ENCODE data around the gene SRCIN1. TPM values are rescaled to one million over a fixed set of nuclear protein-coding genes. Genes with fewer than 3 reads are reported as not detected.

Gene SRCIN1
- total and polyA plus RNA-seq, 3 experiments from 2014 or later, result 0.04 to 0.50 TPM; not detected in 1

- no peak overlapping the region for H3K4me3 ChIP-seq (ENCODE audit: low read length)
- no peaks in the 10 kb centered on the region for H3K36me3 ChIP-seq (ENCODE audit: insufficient read depth, low read length)
- H3K27ac ChIP-seq (ENCODE audit: low read depth, low read length), result no peak overlapping the region
- Mint-ChIP-seq H3K36me3 (no peaks in the 10 kb centered on the region), H3K4me3 (no peak overlapping the region), H3K27me3 (peaks cover 53 to 81% of the 10 kb centered on the region in 2 donors), H3K27ac (no peak overlapping the region), H3K9me3 (no peaks in the 10 kb centered on the region), H3K4me1 (peaks cover 18 to 22% (median 21%) of the 10 kb centered on the region in 3 donors)
- peaks cover 44% of the 10 kb centered on the region for H3K27me3 ChIP-seq (ENCODE audit: insufficient read depth, low read length, poor library complexity, severe bottlenecking)
- CTCF ChIA-PET, result interaction anchor here (0.6 to 8.1 kb wide), 4 partner anchors 10 to 663 kb away, joined by 4 to 128 read pairs (median 4); no protein-coding TSS in a partner anchor
- no peaks in the 10 kb centered on the region for H3K9me3 ChIP-seq (ENCODE audit: low read length)
- POLR2A ChIA-PET, result no interaction called here
- H3K4me1 ChIP-seq (ENCODE audit: insufficient read depth, low read length), result peaks cover 15% of the 10 kb centered on the region
- no peak for DNase-seq
These were observed 19.0 kb downstream of the SRCIN1 start for GRCh38 chr17:38586788-38587187.

- Mint-ChIP-seq H3K4me3 (no peak overlapping the region), H3K36me3 (no peaks in the 10 kb centered on the region), H3K9me3 (no peaks in the 10 kb centered on the region), H3K27me3 (peaks cover 50 to 77% of the 10 kb centered on the region in 2 donors), H3K27ac (no peak overlapping the region), H3K4me1 (peaks cover 10 to 14% (median 13%) of the 10 kb centered on the region in 3 donors)
- Histone ChIP-seq H3K4me3 (ENCODE audit: low read length) (no peak overlapping the region), H3K4me1 (ENCODE audit: insufficient read depth, low read length) (peaks cover 8% of the 10 kb centered on the region), H3K9me3 (ENCODE audit: low read length) (no peaks in the 10 kb centered on the region), H3K27ac (ENCODE audit: low read depth, low read length) (no peak overlapping the region), H3K36me3 (ENCODE audit: insufficient read depth, low read length) (no peaks in the 10 kb centered on the region), H3K27me3 (ENCODE audit: insufficient read depth, low read length, poor library complexity, severe bottlenecking) (peaks cover 39% of the 10 kb centered on the region)
- ChIA-PET CTCF (interaction anchor here (1.1 to 8.1 kb wide), 4 partner anchors 11 to 89 kb away, joined by 3 to 128 read pairs (median 4); partner anchors contain the start of gene EPOP), POLR2A (no interaction called here)
- DNase-seq, result no peak
These were observed 19.7 kb downstream of the SRCIN1 start for GRCh38 chr17:38585918-38586529.

DNA sequence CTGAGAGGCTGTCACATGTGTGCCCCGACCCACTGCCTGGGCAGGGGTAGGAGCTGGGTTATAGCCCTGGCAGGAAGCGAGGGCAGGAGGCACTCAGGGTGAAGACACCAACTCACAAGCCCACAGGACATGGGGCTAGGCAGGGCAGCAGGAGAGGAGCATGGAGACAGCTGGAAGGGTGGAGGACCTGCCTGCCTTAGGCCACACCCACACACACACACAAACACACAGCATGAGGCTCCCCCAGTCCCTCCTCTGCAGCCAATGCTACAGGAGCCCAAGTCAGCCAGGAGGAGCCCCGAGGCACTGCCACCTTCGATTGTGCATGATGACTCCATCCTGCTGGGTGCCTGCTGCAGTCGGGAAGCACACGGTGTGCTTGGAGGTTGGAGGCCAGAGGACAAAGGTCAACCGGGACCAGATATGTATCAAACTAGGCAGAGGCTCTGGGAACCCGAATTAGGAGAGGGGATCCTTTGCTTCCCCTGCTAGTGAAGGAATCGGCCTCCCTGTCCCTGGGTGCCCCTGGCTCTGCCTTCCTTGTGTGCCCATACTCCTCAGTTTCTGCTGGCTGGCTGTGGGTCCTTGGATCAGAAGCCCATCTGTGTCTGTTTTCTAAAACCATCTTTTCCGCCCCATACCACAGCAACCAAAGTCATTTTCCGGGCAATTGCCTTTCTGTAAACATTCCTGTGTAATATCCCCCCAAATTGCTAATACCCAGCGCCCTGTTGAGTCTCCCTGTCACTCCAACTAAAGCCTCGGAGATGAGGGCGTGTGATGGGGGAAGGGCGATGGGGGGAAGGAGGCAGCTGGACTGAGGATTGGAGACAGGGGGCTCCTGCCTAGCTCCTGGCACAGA lies 20.5 kb downstream of the SRCIN1 start:
- Mint-ChIP-seq H3K27ac (no peak overlapping the region), H3K27me3 (peaks cover 52 to 74% of the 10 kb centered on the region in 2 donors), H3K4me1 (peaks cover 7 to 8% (median 7%) of the 10 kb centered on the region in 3 donors), H3K9me3 (no peaks in the 10 kb centered on the region), H3K36me3 (no peaks in the 10 kb centered on the region), H3K4me3 (no peak overlapping the region)
- CTCF ChIA-PET, result interaction anchor here (0.5 to 8.1 kb wide), 8 partner anchors 10 to 90 kb away, joined by 3 to 128 read pairs (median 4); partner anchors contain the start of gene EPOP
- Histone ChIP-seq H3K27me3 (ENCODE audit: insufficient read depth, low read length, poor library complexity, severe bottlenecking) (peaks cover 44% of the 10 kb centered on the region), H3K9me3 (ENCODE audit: low read length) (no peaks in the 10 kb centered on the region), H3K4me3 (ENCODE audit: low read length) (no peak overlapping the region), H3K27ac (ENCODE audit: low read depth, low read length) (no peak overlapping the region), H3K36me3 (ENCODE audit: insufficient read depth, low read length) (no peaks in the 10 kb centered on the region), H3K4me1 (ENCODE audit: insufficient read depth, low read length) (peaks cover 6% of the 10 kb centered on the region)
- POLR2A ChIA-PET, result no interaction called here
- no peak for DNase-seq

- peak; percentile 49 to 64 (median 57) for DNase-seq
- Mint-ChIP-seq H3K9me3 (no peaks in the 10 kb centered on the region), H3K27ac (peak overlapping the region in 1 of 8 donors; percentile 2), H3K4me1 (peaks cover 7 to 8% (median 7%) of the 10 kb centered on the region in 3 donors), H3K4me3 (peak overlapping the region in 2 of 7 donors; percentile 54 to 67), H3K27me3 (peaks cover 60 to 81% of the 10 kb centered on the region in 2 donors), H3K36me3 (no peaks in the 10 kb centered on the region)
- Histone ChIP-seq H3K27me3 (ENCODE audit: insufficient read depth, low read length, poor library complexity, severe bottlenecking) (peaks cover 46% of the 10 kb centered on the region), H3K9me3 (ENCODE audit: low read length) (no peaks in the 10 kb centered on the region), H3K36me3 (ENCODE audit: insufficient read depth, low read length) (no peaks in the 10 kb centered on the region), H3K27ac (ENCODE audit: low read depth, low read length) (no peak overlapping the region), H3K4me3 (ENCODE audit: low read length) (no peak overlapping the region), H3K4me1 (ENCODE audit: insufficient read depth, low read length) (peaks cover 6% of the 10 kb centered on the region)
- CTCF ChIA-PET, result interaction anchor here (1.1 to 8.1 kb wide), 7 partner anchors 9 to 91 kb away, joined by 3 to 128 read pairs (median 6); partner anchors contain the start of gene EPOP
- POLR2A ChIA-PET, result no interaction called here
These were observed 21.3 kb downstream of the SRCIN1 start for GRCh38 chr17:38584350-38584925.

- DNase-seq, result no peak
- Mint-ChIP-seq H3K27me3 (peaks cover 60 to 84% of the 10 kb centered on the region in 2 donors), H3K27ac (no peak overlapping the region), H3K36me3 (no peaks in the 10 kb centered on the region), H3K9me3 (no peaks in the 10 kb centered on the region), H3K4me1 (peaks cover 7 to 8% (median 7%) of the 10 kb centered on the region in 3 donors), H3K4me3 (no peak overlapping the region)
- Histone ChIP-seq H3K4me1 (ENCODE audit: insufficient read depth, low read length) (peaks cover 6% of the 10 kb centered on the region), H3K36me3 (ENCODE audit: insufficient read depth, low read length) (no peaks in the 10 kb centered on the region), H3K4me3 (ENCODE audit: low read length) (no peak overlapping the region), H3K27me3 (ENCODE audit: insufficient read depth, low read length, poor library complexity, severe bottlenecking) (peaks cover 51% of the 10 kb centered on the region), H3K27ac (ENCODE audit: low read depth, low read length) (no peak overlapping the region), H3K9me3 (ENCODE audit: low read length) (no peaks in the 10 kb centered on the region)
- CTCF ChIA-PET, result interaction anchor here (1.1 to 8.1 kb wide), 6 partner anchors 8 to 82 kb away, joined by 3 to 128 read pairs (median 6); no protein-coding TSS in a partner anchor
- POLR2A ChIA-PET, result no interaction called here
These were observed 21.9 kb downstream of the SRCIN1 start for GRCh38 chr17:38583828-38584349.

DNA sequence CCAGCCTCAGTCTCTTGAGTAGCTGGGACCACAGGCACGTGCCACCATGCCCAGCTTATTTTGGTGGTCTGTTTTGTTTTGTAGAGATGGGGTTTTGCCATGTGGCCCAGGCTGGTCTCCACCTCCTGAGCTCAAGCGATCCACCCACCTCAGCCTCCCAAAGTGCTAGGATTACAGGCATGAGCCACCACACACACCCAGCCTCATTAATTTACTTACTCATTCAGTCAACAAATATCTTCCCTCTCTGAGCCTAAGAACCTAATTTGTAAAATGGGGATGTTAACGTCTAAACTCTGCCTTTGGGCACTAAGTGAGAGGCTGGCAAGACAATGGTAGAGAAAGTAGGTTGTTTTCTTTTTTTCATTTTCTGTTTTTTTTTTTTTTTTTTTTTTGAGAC lies 22.6 kb downstream of the SRCIN1 start:
- H3K27me3 Mint-ChIP-seq, result peaks cover 58 to 79% of the 10 kb centered on the region in 2 donors
- H3K36me3 Mint-ChIP-seq, result no peaks in the 10 kb centered on the region
- ChIA-PET CTCF (interaction anchor here (0.8 to 8.1 kb wide), 5 partner anchors 8 to 27 kb away, joined by 3 to 128 read pairs (median 5); no protein-coding TSS in a partner anchor), POLR2A (no interaction called here)
- peaks cover 51% of the 10 kb centered on the region for H3K27me3 ChIP-seq (ENCODE audit: insufficient read depth, low read length, poor library complexity, severe bottlenecking)
- H3K4me3 Mint-ChIP-seq, result no peak overlapping the region
- H3K27ac Mint-ChIP-seq, result no peak overlapping the region
- H3K9me3 ChIP-seq (ENCODE audit: low read length), result no peaks in the 10 kb centered on the region
- peaks cover 6% of the 10 kb centered on the region for H3K4me1 ChIP-seq (ENCODE audit: insufficient read depth, low read length)
- H3K9me3 Mint-ChIP-seq, result no peaks in the 10 kb centered on the region
- H3K4me1 Mint-ChIP-seq, result peaks cover 7 to 8% (median 7%) of the 10 kb centered on the region in 3 donors
- no peak overlapping the region for H3K27ac ChIP-seq (ENCODE audit: low read depth, low read length)
- H3K4me3 ChIP-seq (ENCODE audit: low read length), result no peak overlapping the region
- DNase-seq, result no peak
- H3K36me3 ChIP-seq (ENCODE audit: insufficient read depth, low read length), result no peaks in the 10 kb centered on the region

GRCh38 chr17:38582069-38582468 lies 23.7 kb downstream of the SRCIN1 start:
- H3K27me3 ChIP-seq (ENCODE audit: insufficient read depth, low read length, poor library complexity, severe bottlenecking), result peaks cover 51% of the 10 kb centered on the region
- H3K27ac ChIP-seq (ENCODE audit: low read depth, low read length), result no peak overlapping the region
- Mint-ChIP-seq H3K4me1 (peaks cover 7 to 10% (median 8%) of the 10 kb centered on the region in 3 donors), H3K4me3 (no peak overlapping the region), H3K27me3 (peaks cover 60 to 79% of the 10 kb centered on the region in 2 donors), H3K9me3 (no peaks in the 10 kb centered on the region), H3K36me3 (no peaks in the 10 kb centered on the region), H3K27ac (no peak overlapping the region)
- CTCF ChIA-PET, result interaction anchor here (0.8 to 8.1 kb wide), 7 partner anchors 10 to 90 kb away, joined by 3 to 128 read pairs (median 3); no protein-coding TSS in a partner anchor
- H3K36me3 ChIP-seq (ENCODE audit: insufficient read depth, low read length), result no peaks in the 10 kb centered on the region
- H3K4me3 ChIP-seq (ENCODE audit: low read length), result no peak overlapping the region
- DNase-seq, result no peak
- POLR2A ChIA-PET, result no interaction called here
- no peaks in the 10 kb centered on the region for H3K9me3 ChIP-seq (ENCODE audit: low read length)
- peaks cover 6% of the 10 kb centered on the region for H3K4me1 ChIP-seq (ENCODE audit: insufficient read depth, low read length)
